Measurements from ENCODE around the gene ACBD4. TPM values are rescaled to one million over a fixed set of nuclear protein-coding genes. Genes with fewer than 3 reads are reported as not detected.

ACBD4 gene
- total and polyA plus RNA-seq, 2 of the 13 experiments (the other 11 are each of a cell fraction or from before 2014, with no cell fraction given), result 16.1 to 26.9 TPM

DNA sequence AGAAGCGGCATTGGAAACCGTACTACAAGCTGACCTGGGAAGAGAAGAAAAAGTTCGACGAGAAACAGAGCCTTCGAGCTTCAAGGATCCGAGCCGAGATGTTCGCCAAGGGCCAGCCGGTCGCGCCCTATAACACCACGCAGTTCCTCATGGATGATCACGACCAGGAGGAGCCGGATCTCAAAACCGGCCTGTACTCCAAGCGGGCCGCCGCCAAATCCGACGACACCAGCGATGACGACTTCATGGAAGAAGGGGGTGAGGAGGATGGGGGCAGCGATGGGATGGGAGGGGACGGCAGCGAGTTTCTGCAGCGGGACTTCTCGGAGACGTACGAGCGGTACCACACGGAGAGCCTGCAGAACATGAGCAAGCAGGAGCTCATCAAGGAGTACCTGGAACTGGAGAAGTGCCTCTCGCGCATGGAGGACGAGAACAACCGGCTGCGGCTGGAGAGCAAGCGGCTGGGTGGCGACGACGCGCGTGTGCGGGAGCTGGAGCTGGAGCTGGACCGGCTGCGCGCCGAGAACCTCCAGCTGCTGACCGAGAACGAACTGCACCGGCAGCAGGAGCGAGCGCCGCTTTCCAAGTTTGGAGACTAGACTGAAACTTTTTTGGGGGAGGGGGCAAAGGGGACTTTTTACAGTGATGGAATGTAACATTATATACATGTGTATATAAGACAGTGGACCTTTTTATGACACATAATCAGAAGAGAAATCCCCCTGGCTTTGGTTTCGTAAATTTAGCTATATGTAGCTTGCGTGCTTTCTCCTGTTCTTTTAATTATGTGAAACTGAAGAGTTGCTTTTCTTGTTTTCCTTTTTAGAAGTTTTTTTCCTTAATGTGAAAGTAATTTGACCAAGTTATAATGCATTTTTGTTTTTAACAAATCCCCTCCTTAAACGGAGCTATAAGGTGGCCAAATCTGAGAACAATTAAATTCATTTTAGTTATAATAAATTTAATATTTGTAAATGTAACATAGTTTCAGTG lies 14.5 kb downstream of the ACBD4 start (continued):
- TF ChIP-seq KDM2A (CRISPR knock-in tag; IDR thresholded peaks at IDR 0.05; ENCODE audit: borderline replicate concordance, low read depth) (peak; percentile 78), NFIB (CRISPR knock-in tag; IDR thresholded peaks at IDR 0.05; ENCODE audit: borderline replicate concordance) (peak; percentile 91; the same call in 1 of the 2 replicates), PHF21A (CRISPR knock-in tag; IDR thresholded peaks at IDR 0.05) (no peak), ASH2L (IDR thresholded peaks at IDR 0.05; ENCODE audit: insufficient read length, low read depth, low read length) (peak; percentile 0), NFATC3 (CRISPR knock-in tag; IDR thresholded peaks at IDR 0.05) (no peak), PAF1 (CRISPR knock-in tag; IDR thresholded peaks at IDR 0.05) (0 out of 2 replicates have a peak, but pooled peaks have one; percentile 53), ZMYM4 (CRISPR knock-in tag; IDR thresholded peaks at IDR 0.05) (no peak), SALL2 (CRISPR knock-in tag; IDR thresholded peaks at IDR 0.05) (0 out of 2 replicates have a peak, but pooled peaks have one; percentile 21), NR2C2 (CRISPR knock-in tag; IDR thresholded peaks at IDR 0.05; ENCODE audit: borderline replicate concordance) (no peak), ZNF564 (CRISPR knock-in tag; IDR thresholded peaks at IDR 0.05) (peak; percentile 47; the same call in 1 of the 2 replicates), RELA (CRISPR knock-in tag; IDR thresholded peaks at IDR 0.05) (no peak), SALL1 (CRISPR knock-in tag; IDR thresholded peaks at IDR 0.05) (peak; percentile 27; the same call in 1 of the 2 replicates), EP300 (IDR thresholded peaks at IDR 0.05; ENCODE audit: low read depth in 2 of 2, low read length in 2 of 2) (no peak), EP300 (CRISPR knock-in tag; IDR thresholded peaks at IDR 0.05; ENCODE audit: borderline replicate concordance) (0 out of 2 replicates have a peak, but pooled peaks have one; percentile 8), SYNCRIP (IDR thresholded peaks at IDR 0.05; ENCODE audit: insufficient read depth, low read depth, low read length) (no peak), ZFY (CRISPR knock-in tag; IDR thresholded peaks at IDR 0.05) (no peak; the same call in none of the 2 replicates)
- TF ChIP-seq, protein P1, sequence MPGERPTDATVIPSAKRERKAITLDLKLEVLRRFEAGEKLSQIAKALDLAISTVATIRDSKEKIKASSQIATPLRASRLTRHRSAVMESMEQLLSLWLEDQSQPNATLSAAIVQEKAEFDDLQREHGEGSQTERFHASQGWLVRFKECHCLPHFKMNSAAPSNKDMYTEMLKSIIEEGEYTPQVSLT (CRISPR knock-in tag; IDR thresholded peaks at IDR 0.05; ENCODE audit: borderline replicate concordance, low read depth), result no peak
- TF ChIP-seq, protein P2, sequence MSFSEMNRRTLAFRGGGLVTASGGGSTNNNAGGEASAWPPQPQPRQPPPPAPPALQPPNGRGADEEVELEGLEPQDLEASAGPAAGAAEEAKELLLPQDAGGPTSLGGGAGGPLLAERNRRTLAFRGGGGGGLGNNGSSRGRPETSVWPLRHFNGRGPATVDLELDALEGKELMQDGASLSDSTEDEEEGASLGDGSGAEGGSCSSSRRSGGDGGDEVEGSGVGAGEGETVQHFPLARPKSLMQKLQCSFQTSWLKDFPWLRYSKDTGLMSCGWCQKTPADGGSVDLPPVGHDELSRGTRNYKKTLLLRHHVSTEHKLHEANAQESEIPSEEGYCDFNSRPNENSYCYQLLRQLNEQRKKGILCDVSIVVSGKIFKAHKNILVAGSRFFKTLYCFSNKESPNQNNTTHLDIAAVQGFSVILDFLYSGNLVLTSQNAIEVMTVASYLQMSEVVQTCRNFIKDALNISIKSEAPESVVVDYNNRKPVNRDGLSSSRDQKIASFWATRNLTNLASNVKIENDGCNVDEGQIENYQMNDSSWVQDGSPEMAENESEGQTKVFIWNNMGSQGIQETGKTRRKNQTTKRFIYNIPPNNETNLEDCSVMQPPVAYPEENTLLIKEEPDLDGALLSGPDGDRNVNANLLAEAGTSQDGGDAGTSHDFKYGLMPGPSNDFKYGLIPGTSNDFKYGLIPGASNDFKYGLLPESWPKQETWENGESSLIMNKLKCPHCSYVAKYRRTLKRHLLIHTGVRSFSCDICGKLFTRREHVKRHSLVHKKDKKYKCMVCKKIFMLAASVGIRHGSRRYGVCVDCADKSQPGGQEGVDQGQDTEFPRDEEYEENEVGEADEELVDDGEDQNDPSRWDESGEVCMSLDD (CRISPR knock-in tag; IDR thresholded peaks at IDR 0.05; ENCODE audit: borderline replicate concordance), result no peak
- TF ChIP-seq, protein P3, sequence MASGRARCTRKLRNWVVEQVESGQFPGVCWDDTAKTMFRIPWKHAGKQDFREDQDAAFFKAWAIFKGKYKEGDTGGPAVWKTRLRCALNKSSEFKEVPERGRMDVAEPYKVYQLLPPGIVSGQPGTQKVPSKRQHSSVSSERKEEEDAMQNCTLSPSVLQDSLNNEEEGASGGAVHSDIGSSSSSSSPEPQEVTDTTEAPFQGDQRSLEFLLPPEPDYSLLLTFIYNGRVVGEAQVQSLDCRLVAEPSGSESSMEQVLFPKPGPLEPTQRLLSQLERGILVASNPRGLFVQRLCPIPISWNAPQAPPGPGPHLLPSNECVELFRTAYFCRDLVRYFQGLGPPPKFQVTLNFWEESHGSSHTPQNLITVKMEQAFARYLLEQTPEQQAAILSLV (CRISPR knock-in tag; IDR thresholded peaks at IDR 0.05; ENCODE audit: borderline replicate concordance), result peak; percentile 77; the same call in 1 of the 2 replicates
- TF ChIP-seq, protein P4, sequence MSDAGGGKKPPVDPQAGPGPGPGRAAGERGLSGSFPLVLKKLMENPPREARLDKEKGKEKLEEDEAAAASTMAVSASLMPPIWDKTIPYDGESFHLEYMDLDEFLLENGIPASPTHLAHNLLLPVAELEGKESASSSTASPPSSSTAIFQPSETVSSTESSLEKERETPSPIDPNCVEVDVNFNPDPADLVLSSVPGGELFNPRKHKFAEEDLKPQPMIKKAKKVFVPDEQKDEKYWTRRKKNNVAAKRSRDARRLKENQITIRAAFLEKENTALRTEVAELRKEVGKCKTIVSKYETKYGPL (CRISPR knock-in tag; IDR thresholded peaks at IDR 0.05), result no peak
- TF ChIP-seq, protein P5, sequence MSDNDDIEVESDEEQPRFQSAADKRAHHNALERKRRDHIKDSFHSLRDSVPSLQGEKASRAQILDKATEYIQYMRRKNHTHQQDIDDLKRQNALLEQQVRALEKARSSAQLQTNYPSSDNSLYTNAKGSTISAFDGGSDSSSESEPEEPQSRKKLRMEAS (IDR thresholded peaks at IDR 0.05), result peak; percentile 46; the same call in 1 of the 2 replicates
- TF ChIP-seq, protein P6, sequence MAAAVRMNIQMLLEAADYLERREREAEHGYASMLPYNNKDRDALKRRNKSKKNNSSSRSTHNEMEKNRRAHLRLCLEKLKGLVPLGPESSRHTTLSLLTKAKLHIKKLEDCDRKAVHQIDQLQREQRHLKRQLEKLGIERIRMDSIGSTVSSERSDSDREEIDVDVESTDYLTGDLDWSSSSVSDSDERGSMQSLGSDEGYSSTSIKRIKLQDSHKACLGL (CRISPR knock-in tag; IDR thresholded peaks at IDR 0.05), result no peak
